Measurements from ENCODE around the gene KDM4F.
"Not testable (repeated sequence)": the region's sequence is repeated elsewhere in the genome, so short reads cannot be mapped to it uniquely, and the experiment has no call there.

The KDM4F gene

GRCh38 chr11:95016139-95016538 lies 33.1 kb upstream of the KDM4F start:
- H2AFZ ChIP-seq: no peak overlapping the region
- no peaks in the 10 kb centered on the region for H3K4me1 ChIP-seq
- H3K9ac ChIP-seq: no peak overlapping the region
- no peaks in the 10 kb centered on the region for H3K9me3 ChIP-seq (ENCODE audit: control insufficient read depth, low read length)
- H3K4me2 ChIP-seq (ENCODE audit: low read length): no peak overlapping the region
- TF ChIP-seq CTCF (IDR thresholded peaks at IDR 0.05): no peak
- H3K4me3 ChIP-seq (ENCODE audit: low read depth, low read length): no peak overlapping the region
- no peaks in the 10 kb centered on the region for H3K36me3 ChIP-seq (ENCODE audit: control insufficient read depth, insufficient read depth, low read length)
- H3K27me3 ChIP-seq (ENCODE audit: control insufficient read depth, insufficient read depth, low read length): no peaks in the 10 kb centered on the region
- no peaks in the 10 kb centered on the region for H3K79me2 ChIP-seq
- H3K27ac ChIP-seq: no peak overlapping the region

- H3K4me3 ChIP-seq (ENCODE audit: low read depth, low read length); H3K79me2 ChIP-seq; H3K36me3 ChIP-seq (ENCODE audit: control insufficient read depth, insufficient read depth, low read length); H3K9me3 ChIP-seq (ENCODE audit: control insufficient read depth, low read length); H3K9ac ChIP-seq; H2AFZ ChIP-seq; H3K4me2 ChIP-seq (ENCODE audit: low read length); H3K27ac ChIP-seq; H3K4me1 ChIP-seq; H3K27me3 ChIP-seq (ENCODE audit: control insufficient read depth, insufficient read depth, low read length): not testable (repeated sequence)
These were observed 27.8 kb upstream of the KDM4F start for GRCh38 chr11:95021468-95021867.

- Histone ChIP-seq H3K9me3 (ENCODE audit: control insufficient read depth, low read length) (no peaks in the 10 kb centered on the region), H2AFZ (no peak within 1 kb of the TSS), H3K4me1 (no peaks in the 10 kb centered on the region), H3K4me2 (ENCODE audit: low read length) (no peak within 1 kb of the TSS), H3K9ac (no peak within 1 kb of the TSS), H3K27ac (no peak within 1 kb of the TSS), H3K4me3 (ENCODE audit: low read depth, low read length) (no peak within 1 kb of the TSS), H3K27me3 (ENCODE audit: control insufficient read depth, insufficient read depth, low read length) (no peaks in the 10 kb centered on the region), H3K36me3 (ENCODE audit: control insufficient read depth, insufficient read depth, low read length) (no peaks in the 10 kb centered on the region), H3K79me2 (no peaks in the 10 kb centered on the region)
- TF ChIP-seq CTCF (IDR thresholded peaks at IDR 0.05): no peak
These were observed 24.3 kb upstream of the KDM4F start, which contains the start of gene KDM4E for GRCh38 chr11:95024958-95025357. Gene KDM4E, plus strand, starts transcription at chr11:95025258. Its CDS starts 300 bp downstream, at chr11:95025558.

- H3K4me2 ChIP-seq (ENCODE audit: low read length); H3K79me2 ChIP-seq; H3K4me1 ChIP-seq; H3K27ac ChIP-seq; H3K9ac ChIP-seq; H3K9me3 ChIP-seq (ENCODE audit: control insufficient read depth, low read length); H3K36me3 ChIP-seq (ENCODE audit: control insufficient read depth, insufficient read depth, low read length); H3K4me3 ChIP-seq (ENCODE audit: low read depth, low read length); H2AFZ ChIP-seq; H3K27me3 ChIP-seq (ENCODE audit: control insufficient read depth, insufficient read depth, low read length): not testable (repeated sequence)
These were observed 23.6 kb upstream of the KDM4F start for GRCh38 chr11:95025594-95025993.

- no peaks in the 10 kb centered on the region for H3K36me3 ChIP-seq (ENCODE audit: control insufficient read depth, insufficient read depth, low read length)
- TF ChIP-seq CTCF (IDR thresholded peaks at IDR 0.05): no peak
- no peak overlapping the region for H3K4me3 ChIP-seq (ENCODE audit: low read depth, low read length)
These were observed 20.9 kb upstream of the KDM4F start for GRCh38 chr11:95028357-95028756.

GRCh38 chr11:95033051-95033450 lies 16.2 kb upstream of the KDM4F start:
- H3K79me2 ChIP-seq: no peaks in the 10 kb centered on the region
- no peaks in the 10 kb centered on the region for H3K4me1 ChIP-seq
- no peak overlapping the region for H2AFZ ChIP-seq

More at GRCh38 chr11:95028357-95028756, 20.9 kb upstream of the KDM4F start:
- H3K27me3 ChIP-seq (ENCODE audit: control insufficient read depth, insufficient read depth, low read length): no peaks in the 10 kb centered on the region
- no peak overlapping the region for H2AFZ ChIP-seq
- H3K9me3 ChIP-seq (ENCODE audit: control insufficient read depth, low read length): no peaks in the 10 kb centered on the region
- H3K4me1 ChIP-seq: no peaks in the 10 kb centered on the region
- no peak overlapping the region for H3K4me2 ChIP-seq (ENCODE audit: low read length)
- no peak overlapping the region for H3K9ac ChIP-seq
- H3K27ac ChIP-seq: no peak overlapping the region
- H3K79me2 ChIP-seq: no peaks in the 10 kb centered on the region

More at GRCh38 chr11:95033051-95033450, 16.2 kb upstream of the KDM4F start:
- H3K27me3 ChIP-seq (ENCODE audit: control insufficient read depth, insufficient read depth, low read length): no peaks in the 10 kb centered on the region
- no peak overlapping the region for H3K4me3 ChIP-seq (ENCODE audit: low read depth, low read length)
- H3K27ac ChIP-seq: no peak overlapping the region
- no peak for TF ChIP-seq CTCF (IDR thresholded peaks at IDR 0.05)
- no peaks in the 10 kb centered on the region for H3K9me3 ChIP-seq (ENCODE audit: control insufficient read depth, low read length)
- H3K4me2 ChIP-seq (ENCODE audit: low read length): no peak overlapping the region
- H3K36me3 ChIP-seq (ENCODE audit: control insufficient read depth, insufficient read depth, low read length): no peaks in the 10 kb centered on the region
- no peak overlapping the region for H3K9ac ChIP-seq

Data from parathyroid adenoma (tissue), 2 donors.